Neural cell (in vitro differentiated cells): ENCODE data around the gene URI1.

Source experiments
- CTCF ChIP-seq: fragments of 450-650 bp; IDR thresholded peaks from 2 replicates; pipeline ENCODE4 v1.5.1; 2014; ENCODE audit warnings: antibody characterized with exemption, mild to moderate bottlenecking, moderate library complexity; ENCODE audit not compliant: poor library complexity, severe bottlenecking
- EP300 ChIP-seq: fragments of 450-650 bp; conservative IDR thresholded peaks from 2 replicates; pipeline ENCODE4 v1.6.1; 2014; ENCODE audit warnings: antibody characterized with exemption, mild to moderate bottlenecking, moderate library complexity; ENCODE audit not compliant: poor library complexity, severe bottlenecking
- POLR2AphosphoS5 ChIP-seq: IDR thresholded peaks from 2 replicates; pipeline ENCODE4 v1.6.1; 2012

GRCh38 chr19:30023330-30023729 is 81.3 kb downstream of the URI1 start:
- TF ChIP-seq CTCF: no peak
- TF ChIP-seq EP300: no peak
- no peak for TF ChIP-seq POLR2AphosphoS5
